AG09309 (cell line): ENCODE results near the gene ARAP3.

Source experiments
- DNase-seq: peaks from one replicate; pipeline ENCODE4 v3.0.0-alpha.2; 2010; ENCODE audit warnings: low read depth
- H3K4me3 ChIP-seq: 2 replicates; pipeline ENCODE4 v1.5.1; 2011; ENCODE audit warnings: mild to moderate bottlenecking, low read depth, low read length, moderate library complexity; ENCODE audit not compliant: control insufficient read depth
- CTCF ChIP-seq: IDR thresholded peaks from 2 replicates; pipeline ENCODE4 v1.5.1; 2011; ENCODE audit warnings: mild to moderate bottlenecking, low read depth, low read length, inconsistent platforms; ENCODE audit not compliant: insufficient read depth, control insufficient read depth; ENCODE audit errors: missing control alignments

ARAP3 gene

GRCh38 chr5:141656396-141656795 lies 25.6 kb downstream of the ARAP3 start:
- no peak for DNase-seq
- H3K4me3 ChIP-seq: no peak overlapping the region
- TF ChIP-seq CTCF: no peak

GRCh38 chr5:141655020-141655419 lies 27.0 kb downstream of the ARAP3 start:
- DNase-seq: no peak
- no peak overlapping the region for H3K4me3 ChIP-seq
- TF ChIP-seq CTCF: no peak

- H3K4me3 ChIP-seq: no peak overlapping the region
- no peak for TF ChIP-seq CTCF
- peak; percentile 73 for DNase-seq
Measured at GRCh38 chr5:141654298-141654697, 27.7 kb downstream of the ARAP3 start.

GRCh38 chr5:141651728-141652105 lies 30.3 kb downstream of the ARAP3 start:
- TF ChIP-seq CTCF: no peak
- no peak for DNase-seq
- H3K4me3 ChIP-seq: peak overlapping the region; percentile 94

- TF ChIP-seq CTCF: peak; percentile 0
Measured at GRCh38 chr5:141650851-141651727, 30.9 kb downstream of the ARAP3 start, which contains the start of gene FCHSD1. FCHSD1 (minus strand) TSS chr5:141651418; CDS start chr5:141651368, 50 bp downstream.

GRCh38 chr5:141649972-141650371 lies 32.1 kb downstream of the ARAP3 start:
- H3K4me3 ChIP-seq: no peak overlapping the region
- TF ChIP-seq CTCF: no peak
- no peak for DNase-seq

More at GRCh38 chr5:141650851-141651727, 30.9 kb downstream of the ARAP3 start, which contains the start of gene FCHSD1:
- H3K4me3 ChIP-seq: peak within 1 kb of the TSS; percentile 94
- no peak for DNase-seq
